ENCODE data around the gene CLEC18A. TPM values are rescaled to one million over a fixed set of nuclear protein-coding genes. Genes with fewer than 3 reads are reported as not detected.
"Not testable (repeated sequence)": the region's sequence is repeated elsewhere in the genome, so short reads cannot be mapped to it uniquely, and the experiment has no call there.

Gene CLEC18A
- total and polyA plus RNA-seq, 2 experiments from 2014 or later = 0.13 to 0.90 TPM

- Histone ChIP-seq H3K4me2 (peak overlapping the region; percentile 57; the same call in 1 of the 2 replicates), H3K4me3 (peak overlapping the region; percentile 50)
- not testable (repeated sequence) for H3K27ac Mint-ChIP-seq; H4K20me1 ChIP-seq (replicated peaks; ENCODE audit: insufficient read depth); H3K79me2 ChIP-seq (replicated peaks; ENCODE audit: insufficient read depth); H3K27me3 Mint-ChIP-seq (ENCODE audit: insufficient read depth, low read depth, poor library complexity); H3K27ac ChIP-seq (ENCODE audit: low read depth); H3K4me1 ChIP-seq (ENCODE audit: insufficient read depth); H3K36me3 Mint-ChIP-seq (ENCODE audit: low read depth); H3F3A ChIP-seq (replicated peaks; ENCODE audit: low read depth); H3K27me3 ChIP-seq (ENCODE audit: insufficient read depth); H3K4me1 Mint-ChIP-seq; H3K9me3 Mint-ChIP-seq; H3K9me2 ChIP-seq (ENCODE audit: insufficient read depth); H2AFZ ChIP-seq; H3K36me3 ChIP-seq (ENCODE audit: insufficient read depth)
- peak overlapping the region; percentile 62; the same call in 2 of the 3 replicates for H3K4me3 Mint-ChIP-seq
- peak; percentile 89 for ATAC-seq
- TF ChIP-seq POLR2AphosphoS5 (IDR thresholded peaks at IDR 0.05; ENCODE audit: low read depth) = 0 out of 2 replicates have a peak, but pooled peaks have one; percentile 20
- DNase-seq (ENCODE audit: low spot score) = peak; percentile 57
Measured at GRCh38 chr16:69964960-69965660, 14.0 kb downstream of the CLEC18A start.

- H3K36me3 ChIP-seq (ENCODE audit: insufficient read depth); H3K9me3 Mint-ChIP-seq; H3F3A ChIP-seq (replicated peaks; ENCODE audit: low read depth); H3K27me3 Mint-ChIP-seq (ENCODE audit: insufficient read depth, low read depth, poor library complexity); DNase-seq (ENCODE audit: low spot score); H3K4me1 Mint-ChIP-seq; H3K9me2 ChIP-seq (ENCODE audit: insufficient read depth); H2AFZ ChIP-seq; H3K4me1 ChIP-seq (ENCODE audit: insufficient read depth); H3K27me3 ChIP-seq (ENCODE audit: insufficient read depth); H3K27ac ChIP-seq (ENCODE audit: low read depth); H3K79me2 ChIP-seq (replicated peaks; ENCODE audit: insufficient read depth); H3K36me3 Mint-ChIP-seq (ENCODE audit: low read depth); H3K27ac Mint-ChIP-seq; H4K20me1 ChIP-seq (replicated peaks; ENCODE audit: insufficient read depth): not testable (repeated sequence)
- H3K4me3 Mint-ChIP-seq = peak overlapping the region; percentile 68
- ATAC-seq = peak; percentile 49
- H3K4me3 ChIP-seq = 0 out of 2 replicates have a peak overlapping the region, but pooled peaks have one; percentile 40
- peak overlapping the region; percentile 43; the same call in 1 of the 2 replicates for H3K4me2 ChIP-seq
Measured at GRCh38 chr16:69965661-69966054, 14.5 kb downstream of the CLEC18A start.

- not testable (repeated sequence) for H2AFZ ChIP-seq; H3K27me3 ChIP-seq (ENCODE audit: insufficient read depth); H3K27me3 Mint-ChIP-seq (ENCODE audit: insufficient read depth, low read depth, poor library complexity); H3K27ac ChIP-seq (ENCODE audit: low read depth); H3K36me3 Mint-ChIP-seq (ENCODE audit: low read depth); H3K9me3 Mint-ChIP-seq; H3K4me1 Mint-ChIP-seq; H3K4me1 ChIP-seq (ENCODE audit: insufficient read depth); H3F3A ChIP-seq (replicated peaks; ENCODE audit: low read depth); H3K36me3 ChIP-seq (ENCODE audit: insufficient read depth); H4K20me1 ChIP-seq (replicated peaks; ENCODE audit: insufficient read depth); H3K4me2 ChIP-seq; H3K79me2 ChIP-seq (replicated peaks; ENCODE audit: insufficient read depth); H3K4me3 ChIP-seq; H3K9me2 ChIP-seq (ENCODE audit: insufficient read depth); DNase-seq (ENCODE audit: low spot score); H3K4me3 Mint-ChIP-seq; H3K27ac Mint-ChIP-seq
- ATAC-seq = peak; percentile 10
Measured at GRCh38 chr16:69967688-69968087, 16.6 kb downstream of the CLEC18A start.

GRCh38 chr16:69968125-69968524, 17.0 kb downstream of the CLEC18A start:
- not testable (repeated sequence) for H3K27ac ChIP-seq (ENCODE audit: low read depth); H3K79me2 ChIP-seq (replicated peaks; ENCODE audit: insufficient read depth); H3K4me3 ChIP-seq; H3K4me1 Mint-ChIP-seq; DNase-seq (ENCODE audit: low spot score); H2AFZ ChIP-seq; H4K20me1 ChIP-seq (replicated peaks; ENCODE audit: insufficient read depth); H3K9me2 ChIP-seq (ENCODE audit: insufficient read depth); H3K9me3 Mint-ChIP-seq; H3F3A ChIP-seq (replicated peaks; ENCODE audit: low read depth); H3K4me1 ChIP-seq (ENCODE audit: insufficient read depth); ATAC-seq; H3K27me3 ChIP-seq (ENCODE audit: insufficient read depth); H3K36me3 ChIP-seq (ENCODE audit: insufficient read depth); H3K27ac Mint-ChIP-seq; H3K36me3 Mint-ChIP-seq (ENCODE audit: low read depth); H3K4me3 Mint-ChIP-seq; H3K4me2 ChIP-seq; H3K27me3 Mint-ChIP-seq (ENCODE audit: insufficient read depth, low read depth, poor library complexity)

GRCh38 chr16:69969657-69970056, 18.5 kb downstream of the CLEC18A start:
- ATAC-seq; H3F3A ChIP-seq (replicated peaks; ENCODE audit: low read depth); H3K27ac Mint-ChIP-seq; H2AFZ ChIP-seq; H3K36me3 ChIP-seq (ENCODE audit: insufficient read depth); H3K27me3 Mint-ChIP-seq (ENCODE audit: insufficient read depth, low read depth, poor library complexity); H3K4me3 Mint-ChIP-seq; H3K27me3 ChIP-seq (ENCODE audit: insufficient read depth); H3K4me3 ChIP-seq; H3K9me2 ChIP-seq (ENCODE audit: insufficient read depth); H3K27ac ChIP-seq (ENCODE audit: low read depth); H3K4me1 ChIP-seq (ENCODE audit: insufficient read depth); H4K20me1 ChIP-seq (replicated peaks; ENCODE audit: insufficient read depth); H3K9me3 Mint-ChIP-seq; H3K4me2 ChIP-seq; H3K79me2 ChIP-seq (replicated peaks; ENCODE audit: insufficient read depth); H3K4me1 Mint-ChIP-seq; DNase-seq (ENCODE audit: low spot score); H3K36me3 Mint-ChIP-seq (ENCODE audit: low read depth): not testable (repeated sequence)

- H3K27me3 ChIP-seq (ENCODE audit: insufficient read depth); H2AFZ ChIP-seq; ATAC-seq; H4K20me1 ChIP-seq (replicated peaks; ENCODE audit: insufficient read depth); H3K4me1 ChIP-seq (ENCODE audit: insufficient read depth); H3K4me3 Mint-ChIP-seq; DNase-seq (ENCODE audit: low spot score); H3K4me2 ChIP-seq; H3K79me2 ChIP-seq (replicated peaks; ENCODE audit: insufficient read depth); H3K9me3 Mint-ChIP-seq; H3K27ac ChIP-seq (ENCODE audit: low read depth); H3K36me3 ChIP-seq (ENCODE audit: insufficient read depth); H3F3A ChIP-seq (replicated peaks; ENCODE audit: low read depth); H3K4me1 Mint-ChIP-seq; H3K36me3 Mint-ChIP-seq (ENCODE audit: low read depth); H3K27ac Mint-ChIP-seq; H3K27me3 Mint-ChIP-seq (ENCODE audit: insufficient read depth, low read depth, poor library complexity); H3K9me2 ChIP-seq (ENCODE audit: insufficient read depth); H3K4me3 ChIP-seq: not testable (repeated sequence)
Measured at GRCh38 chr16:69972120-69972519, 21.0 kb downstream of the CLEC18A start.
